Glomerular visceral epithelial cell (primary cell): ENCODE measurements around the gene UBE2E3.
"Not testable (repeated sequence)": the region's sequence is repeated elsewhere in the genome, so short reads cannot be mapped to it uniquely, and the experiment has no call there.

ENCODE experiments used
- DNase-seq: peaks from one replicate; pipeline ENCODE4 v3.0.0-alpha.2; 2016; ENCODE audit errors: extremely low spot score

Gene UBE2E3

GRCh38 chr2:180980106-180980942 lies at the start of gene UBE2E3:
Gene UBE2E3, plus strand, starts transcription at chr2:180980605. Its CDS starts 1,438 bp downstream, at chr2:180982043.
- peak; percentile 90 for DNase-seq

DNA sequence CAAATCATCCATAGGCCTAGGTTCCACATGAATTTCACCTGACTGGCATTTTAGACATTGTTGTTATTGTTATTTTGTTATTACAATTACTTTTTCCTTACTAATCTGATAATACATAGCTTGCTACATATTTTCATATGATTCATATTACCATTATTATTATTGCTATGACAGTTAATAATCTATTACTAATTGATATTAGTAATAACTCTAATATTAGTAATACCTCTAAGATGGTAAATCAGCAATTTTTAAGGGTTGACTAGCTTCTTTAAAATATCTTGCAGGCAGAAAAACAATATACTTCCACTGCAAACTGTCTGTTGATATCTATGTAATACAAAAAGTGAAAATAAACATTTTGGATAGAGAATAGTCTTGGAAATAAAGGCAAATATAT lies 48.6 kb upstream of the UBE2E3 start:
- DNase-seq: no peak

GRCh38 chr2:180933332-180933731 lies 47.1 kb upstream of the UBE2E3 start:
- DNase-seq: no peak

DNA sequence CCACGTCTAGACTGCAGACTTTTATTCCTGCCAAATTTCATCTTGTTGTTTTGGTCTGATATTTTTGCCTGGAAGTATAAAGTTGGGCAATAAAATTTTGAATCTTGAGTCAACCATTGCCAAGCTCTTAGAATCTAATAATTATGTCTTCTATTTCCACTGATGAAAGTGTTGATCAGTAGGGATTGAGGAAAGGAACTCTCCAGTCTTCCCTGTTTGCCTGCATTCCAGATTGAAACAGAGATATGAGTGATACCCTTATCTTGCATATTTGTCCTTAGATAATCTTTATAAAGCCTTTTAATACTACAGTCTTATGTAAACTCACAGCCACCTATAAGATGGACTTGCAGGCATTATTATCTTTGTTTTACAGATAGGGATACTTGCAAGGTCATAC lies 45.5 kb upstream of the UBE2E3 start:
- DNase-seq: no peak

- DNase-seq: not testable (repeated sequence)
Measured at GRCh38 chr2:180937480-180937879, 42.9 kb upstream of the UBE2E3 start.

GRCh38 chr2:180938451-180938850 lies 42.0 kb upstream of the UBE2E3 start:
- no peak for DNase-seq

- no peak for DNase-seq
Measured at GRCh38 chr2:180943275-180943674, 37.1 kb upstream of the UBE2E3 start.

DNA sequence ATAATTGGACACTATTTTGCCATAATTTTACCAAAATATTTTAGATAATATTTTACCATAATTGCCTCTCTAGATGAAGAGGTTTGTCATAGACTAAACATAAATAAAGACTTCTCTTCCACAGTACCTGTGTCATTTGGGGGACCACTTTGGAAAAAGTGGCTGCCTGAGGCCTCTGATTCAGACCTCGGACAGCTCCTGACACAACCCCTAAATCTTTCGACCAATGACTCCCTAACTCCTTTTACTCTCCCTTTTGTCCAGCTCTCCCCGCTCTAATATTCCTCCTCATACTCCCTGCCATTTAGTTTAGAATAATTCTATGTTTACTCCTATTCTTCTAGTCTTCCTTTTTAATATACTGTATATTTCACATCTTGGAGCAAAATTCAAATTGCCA lies 36.0 kb upstream of the UBE2E3 start:
- no peak for DNase-seq

GRCh38 chr2:180947208-180947689 lies 33.2 kb upstream of the UBE2E3 start:
- no peak for DNase-seq

DNA sequence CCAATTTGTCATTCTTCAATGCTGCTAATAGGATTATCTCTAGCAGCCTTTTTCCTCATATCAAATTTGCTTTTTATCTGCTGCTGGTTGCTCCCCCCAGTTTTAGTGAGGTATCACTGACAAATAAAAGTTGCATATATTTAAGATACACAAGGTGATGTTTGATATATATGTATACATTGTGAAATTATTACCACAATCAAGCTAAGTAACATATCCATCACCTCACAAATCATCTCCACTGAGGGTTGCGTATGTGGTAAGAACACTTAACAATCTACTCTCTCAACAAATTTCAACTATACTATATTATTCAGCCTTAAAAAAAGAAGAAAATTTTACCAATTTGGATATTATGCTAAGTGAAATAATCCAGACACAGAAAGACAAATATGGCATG lies 30.5 kb upstream of the UBE2E3 start:
- no peak for DNase-seq

- no peak for DNase-seq
Measured at GRCh38 chr2:180952082-180952481, 28.3 kb upstream of the UBE2E3 start.

DNA sequence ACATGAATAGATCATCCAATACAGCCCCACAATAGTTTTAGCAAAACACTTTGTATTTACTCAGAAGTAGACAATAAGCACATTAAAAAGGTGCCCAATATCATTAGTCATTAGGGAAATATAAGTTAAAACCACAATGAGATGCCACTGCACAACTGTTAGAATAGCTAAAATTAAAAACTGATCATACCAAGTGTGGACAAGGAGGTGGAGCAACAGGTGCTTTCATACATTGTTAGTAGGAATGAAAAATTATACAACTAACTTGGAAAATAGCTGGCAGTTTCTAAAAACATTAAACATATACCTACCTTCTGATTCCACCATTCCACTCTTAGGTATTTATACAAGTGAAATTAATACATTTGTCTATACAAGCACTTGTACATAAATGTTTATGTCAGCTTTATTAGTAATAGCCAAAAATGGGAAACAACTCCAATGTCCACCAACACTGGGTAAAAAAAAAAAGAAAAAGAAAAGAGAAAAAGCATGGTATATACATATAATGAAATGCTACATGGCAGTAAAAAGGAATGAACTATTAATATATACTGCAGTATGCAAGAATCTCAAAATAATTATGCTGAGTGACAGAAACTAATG lies 27.6 kb upstream of the UBE2E3 start:
- no peak for DNase-seq

- DNase-seq: no peak
Measured at GRCh38 chr2:180953550-180953949, 26.9 kb upstream of the UBE2E3 start.

- DNase-seq: no peak
Measured at GRCh38 chr2:180955101-180955500, 25.3 kb upstream of the UBE2E3 start.

- no peak for DNase-seq
Measured at GRCh38 chr2:180959787-180960186, 20.6 kb upstream of the UBE2E3 start.

DNA sequence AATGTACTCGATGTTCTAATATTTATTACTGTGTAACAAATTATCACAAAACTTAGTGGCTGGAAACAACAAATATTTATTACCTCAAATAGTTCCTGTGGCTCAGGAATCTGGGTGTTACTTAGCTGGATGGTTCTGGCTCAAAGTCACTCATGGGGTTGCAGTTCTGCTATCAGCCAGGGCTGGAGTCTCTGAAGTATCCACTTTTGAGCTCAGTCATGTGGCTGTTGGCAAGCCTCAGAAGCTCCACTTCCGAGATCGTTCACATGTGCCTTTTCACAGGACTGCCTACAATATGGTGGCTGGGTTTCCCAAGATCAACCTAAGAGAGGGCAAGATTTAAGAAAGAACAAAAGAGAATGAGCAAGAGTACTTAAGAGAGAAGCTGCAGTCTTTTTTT lies 19.4 kb upstream of the UBE2E3 start:
- DNase-seq: no peak

DNA sequence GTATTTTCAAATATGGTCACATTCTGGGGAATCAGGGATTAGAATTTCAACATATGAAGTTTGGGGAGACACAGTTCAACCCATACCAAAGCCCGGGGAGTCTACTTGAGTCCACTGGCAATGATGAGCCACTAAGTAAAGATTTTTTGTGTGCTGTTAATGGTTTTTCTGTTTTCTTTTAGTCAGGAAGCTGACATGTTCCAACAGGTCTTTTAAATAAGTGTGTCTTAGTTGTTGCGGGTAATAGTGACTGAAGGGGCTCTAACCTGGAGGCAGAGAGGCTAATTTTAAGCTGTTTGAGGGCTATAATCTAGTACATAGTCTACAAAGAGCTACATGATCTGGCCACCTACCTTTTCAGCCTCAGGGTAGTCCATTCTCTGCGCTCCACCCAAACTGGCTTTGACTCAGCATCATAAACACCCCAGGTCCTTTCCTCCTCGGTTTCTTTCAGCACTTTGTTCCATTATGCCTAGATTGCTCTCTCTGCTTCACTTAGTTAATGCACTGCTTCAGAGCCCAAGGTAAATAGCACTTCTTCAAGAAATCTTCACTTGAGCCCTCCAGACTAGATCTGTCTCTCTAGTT lies 17.6 kb upstream of the UBE2E3 start:
- DNase-seq: no peak

DNA sequence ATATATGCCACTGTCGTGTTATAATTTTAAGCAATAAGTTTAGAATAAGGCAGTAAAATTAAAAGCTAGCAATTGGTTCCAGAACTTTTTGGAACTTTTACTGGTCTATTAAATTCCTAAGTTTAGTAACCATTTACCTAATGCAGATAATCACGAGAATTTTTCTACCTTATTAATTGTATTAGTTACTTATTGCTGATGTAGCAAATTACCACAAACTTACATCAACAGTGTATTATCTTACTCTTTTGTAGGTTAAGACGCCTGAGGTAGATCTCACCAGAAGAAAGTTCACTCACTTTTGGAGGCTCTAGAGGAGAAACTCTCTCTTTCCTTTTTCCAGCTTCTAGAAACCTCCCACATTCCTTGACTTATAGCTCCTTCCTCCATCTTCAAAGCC lies 14.0 kb upstream of the UBE2E3 start:
- DNase-seq: no peak

GRCh38 chr2:180969124-180969523 lies 11.3 kb upstream of the UBE2E3 start:
- DNase-seq: no peak

- DNase-seq: no peak
Measured at GRCh38 chr2:180970016-180970415, 10.4 kb upstream of the UBE2E3 start.

- DNase-seq: no peak
Measured at GRCh38 chr2:180971811-180972210, 8.6 kb upstream of the UBE2E3 start.

DNA sequence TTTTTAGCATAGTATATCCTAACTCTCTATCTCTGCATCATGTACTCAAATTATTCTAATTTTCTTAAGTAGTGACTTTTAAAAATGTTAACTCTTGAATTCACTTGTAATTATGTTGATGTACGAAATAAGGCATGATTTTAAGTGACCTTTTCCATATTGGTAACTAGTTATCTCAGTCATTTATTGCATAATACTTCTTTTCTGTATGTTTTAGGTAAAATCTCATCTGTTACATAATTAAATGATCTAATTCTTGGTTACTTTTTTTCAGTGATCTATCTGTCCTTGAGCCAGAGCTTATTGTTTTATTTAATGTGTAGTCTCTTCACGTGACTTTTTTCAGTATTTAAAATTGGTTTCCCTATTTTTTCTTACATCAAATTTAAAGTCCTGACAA lies 4.8 kb upstream of the UBE2E3 start:
- DNase-seq: no peak
